ENCODE data around the gene GPR143.
"Not testable (repeated sequence)": the region's sequence is repeated elsewhere in the genome, so short reads cannot be mapped to it uniquely, and the experiment has no call there.

GPR143 gene

DNA sequence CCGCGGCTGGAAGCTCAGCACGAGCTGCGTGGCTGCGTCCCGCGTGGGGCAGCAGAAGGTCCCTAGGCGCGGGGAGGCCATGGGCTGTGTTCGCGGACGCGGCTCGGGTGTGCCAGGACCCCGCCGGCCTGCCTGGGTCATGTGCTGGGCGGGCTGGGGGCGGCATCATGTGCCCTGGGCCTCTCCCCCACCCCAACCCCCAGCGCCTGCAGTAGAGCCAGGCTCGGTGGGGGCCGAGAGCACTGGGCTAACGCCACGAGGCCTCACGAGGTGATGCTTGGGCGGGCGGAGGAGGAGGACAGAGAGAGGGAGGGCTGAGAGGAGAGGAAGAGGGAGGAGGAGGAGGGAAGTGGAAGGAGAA, at the start of gene GPR143:
Gene GPR143, minus strand, starts transcription at position 111 of the 361 bp plus-strand sequence. Its CDS starts 30 bp downstream, at position 81.
- no peak for DNase-seq

DNA sequence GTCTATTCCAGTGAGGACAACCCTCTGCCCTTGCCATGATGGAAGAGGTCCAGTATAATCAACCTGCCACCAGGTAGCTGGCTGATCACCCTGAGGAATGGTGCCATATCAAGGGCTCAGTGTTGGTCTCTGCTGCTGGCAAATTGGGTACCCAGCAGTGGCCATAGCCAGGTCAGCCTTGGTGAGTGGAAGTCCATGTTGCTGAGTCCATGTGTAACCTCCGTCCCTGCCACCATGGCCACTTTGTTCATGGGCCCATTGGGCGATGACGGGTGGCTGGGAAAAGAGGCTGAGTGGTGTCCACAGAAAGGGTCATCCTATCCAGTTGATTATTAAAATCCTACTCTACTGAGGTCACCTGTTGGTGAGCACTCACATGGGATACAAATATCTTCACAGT, 45.4 kb upstream of the GPR143 start:
- not testable (repeated sequence) for DNase-seq

DNA sequence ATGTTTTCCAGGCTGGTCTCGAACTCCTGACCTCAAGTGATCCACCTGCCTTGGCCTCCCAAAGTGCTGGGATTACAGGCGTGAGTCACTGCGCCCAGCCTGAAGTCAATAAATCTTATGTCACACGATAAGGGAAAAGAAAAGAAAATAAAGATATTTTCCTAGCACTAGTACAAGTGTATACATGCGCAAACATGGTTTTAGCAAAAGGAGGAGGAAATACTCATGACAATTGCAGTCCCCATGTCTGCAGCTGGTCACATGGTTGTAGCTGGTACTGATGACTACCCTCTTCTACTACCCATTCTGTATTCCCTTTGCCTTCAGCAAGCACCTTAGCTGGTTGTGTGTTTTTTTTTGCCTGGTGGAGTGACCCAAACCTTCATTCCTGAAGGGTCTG, 44.2 kb upstream of the GPR143 start:
- DNase-seq = not testable (repeated sequence)

DNA sequence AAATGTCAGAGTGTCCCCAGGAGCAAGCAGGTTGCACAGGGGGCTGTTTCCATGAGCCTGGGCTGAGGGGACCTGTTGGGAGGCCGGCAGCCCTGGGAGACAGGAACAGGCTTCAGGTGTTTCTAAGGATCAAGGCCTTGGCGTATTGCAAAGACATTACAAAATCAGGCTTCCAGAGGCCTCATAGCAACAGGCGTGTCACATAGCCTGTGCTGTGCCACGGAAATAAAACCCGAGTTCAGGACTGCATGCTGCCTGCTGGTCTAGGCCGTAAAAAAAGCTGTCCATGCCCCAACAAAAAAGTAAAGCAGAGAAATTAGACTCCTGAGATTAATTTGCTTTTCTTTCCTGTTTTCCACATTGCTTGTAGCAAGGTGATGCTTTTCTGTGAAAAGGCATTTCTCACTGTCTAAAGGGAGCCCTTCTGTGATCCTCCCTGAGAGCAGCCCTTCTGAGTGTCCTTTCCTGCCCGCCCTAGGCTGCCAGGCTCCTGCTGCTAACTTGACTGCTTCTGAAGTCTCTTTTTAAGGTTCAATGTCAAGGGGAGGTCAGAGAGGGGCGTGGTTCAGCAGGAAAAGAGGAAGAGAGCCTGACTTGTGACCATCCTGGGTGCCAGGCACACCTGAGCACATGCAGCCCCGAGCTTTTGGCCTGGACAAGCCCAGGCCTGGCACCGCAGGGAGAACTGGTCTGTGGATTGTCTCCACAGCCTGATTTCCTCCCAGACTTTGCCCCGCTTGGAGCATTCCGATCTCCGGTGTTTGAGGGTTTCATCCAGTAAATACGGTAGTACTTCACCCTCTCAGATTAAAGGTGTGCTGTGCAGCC, 41.9 kb upstream of the GPR143 start:
- no peak for DNase-seq

DNA sequence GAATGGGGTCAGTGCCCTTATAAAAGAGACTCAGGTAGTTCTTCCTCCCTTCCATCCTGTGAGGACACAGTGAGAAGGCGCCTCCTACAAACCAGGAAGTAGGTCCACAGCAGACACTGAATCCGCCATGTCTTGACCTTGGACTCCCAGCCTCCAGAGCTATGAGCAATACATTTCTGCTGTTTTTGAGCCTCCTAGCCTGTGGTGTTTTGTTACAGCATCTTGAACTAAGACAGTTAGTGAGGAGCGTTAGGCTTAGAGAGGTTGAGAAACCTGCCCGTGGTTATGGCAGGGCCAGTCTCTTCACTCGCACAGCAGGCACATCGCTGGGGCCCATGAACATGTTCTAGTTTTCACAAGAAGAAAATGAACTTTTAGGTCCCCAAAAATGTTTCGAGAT, 40.3 kb upstream of the GPR143 start:
- DNase-seq = no peak

DNA sequence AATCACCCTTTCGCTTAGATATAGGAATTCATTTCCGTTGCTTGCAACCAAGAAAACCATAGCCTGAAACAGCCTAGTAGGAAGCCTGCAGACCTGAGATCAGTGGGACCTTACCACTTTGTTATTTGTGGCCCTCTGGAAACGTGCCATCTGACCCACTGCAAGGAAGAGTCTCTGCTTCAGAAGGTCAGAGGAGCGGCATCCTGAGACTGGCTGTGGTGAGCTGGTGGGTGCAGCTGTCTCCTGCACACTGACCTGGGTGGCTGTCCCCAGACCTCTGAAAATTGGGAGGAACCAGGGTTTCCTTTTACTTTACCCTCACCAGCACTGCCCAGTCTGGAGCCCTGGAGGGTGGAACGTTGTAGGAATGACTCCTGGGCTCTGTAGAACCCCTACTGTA, 38.8 kb upstream of the GPR143 start:
- DNase-seq = no peak

DNA sequence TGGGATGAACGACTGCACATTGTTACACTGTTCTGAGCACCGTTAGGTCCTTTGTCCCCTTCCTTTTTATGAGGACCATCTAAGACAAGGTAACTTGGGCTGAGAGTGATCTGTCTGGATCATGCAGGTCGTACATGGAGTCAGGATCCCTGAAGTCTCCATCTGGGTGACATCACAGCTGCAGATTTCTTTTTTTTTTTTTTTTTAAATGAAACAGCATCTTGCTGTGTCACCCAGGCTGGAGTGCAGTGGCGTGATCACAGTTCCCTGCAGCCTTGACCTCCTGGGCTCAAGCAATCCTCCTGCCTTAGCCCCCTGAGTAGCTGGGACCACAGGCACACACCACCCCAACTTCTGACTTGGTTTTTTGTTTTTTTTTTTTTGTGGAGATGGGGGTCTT, 37.1 kb upstream of the GPR143 start:
- no peak for DNase-seq

DNA sequence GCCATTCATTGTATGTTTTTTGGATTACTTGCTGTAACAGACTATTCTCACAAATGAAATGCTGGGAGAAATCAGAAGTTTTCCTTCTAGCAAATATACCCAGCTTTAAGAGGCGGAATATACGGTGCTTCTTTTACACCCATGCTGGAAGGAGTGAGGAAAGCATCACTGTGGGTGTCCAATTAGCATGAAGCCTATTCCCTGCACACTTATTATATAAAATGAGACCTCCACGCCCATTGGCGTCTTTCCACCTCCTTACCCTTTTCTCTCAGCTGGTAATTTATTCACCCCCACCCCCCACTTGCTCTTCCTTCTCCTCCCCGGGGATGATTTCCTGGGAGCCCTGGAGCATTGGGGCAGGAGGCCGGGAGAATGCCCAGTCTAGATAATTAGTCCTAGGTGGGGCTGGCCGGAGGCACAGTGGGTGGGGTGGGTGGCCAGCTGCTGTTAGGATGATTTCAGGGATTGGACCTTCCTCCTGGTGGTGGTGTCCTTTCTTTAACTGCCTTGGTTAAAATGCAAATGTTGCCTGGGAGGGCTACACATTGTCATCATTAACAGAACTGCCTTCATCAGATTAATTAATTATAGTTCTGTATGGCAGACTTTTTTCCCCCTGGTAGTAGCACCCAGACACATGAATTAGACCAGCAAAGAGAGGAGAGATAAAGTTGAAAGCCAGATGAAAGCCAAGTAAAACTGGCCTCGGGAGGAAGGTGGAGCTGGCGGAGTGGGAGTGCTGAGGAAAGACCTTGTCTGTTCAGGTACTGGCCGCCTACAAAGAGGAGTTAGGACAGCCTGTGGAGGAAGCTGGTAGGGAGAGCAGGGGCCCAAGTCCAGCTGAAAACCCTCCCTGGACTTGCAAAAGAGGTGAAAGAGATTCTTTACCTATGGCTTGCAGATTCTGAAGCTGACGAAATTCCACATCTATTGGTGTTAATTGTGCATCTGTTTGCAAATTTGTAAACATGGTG, 32.0 kb upstream of the GPR143 start:
- DNase-seq = no peak

DNA sequence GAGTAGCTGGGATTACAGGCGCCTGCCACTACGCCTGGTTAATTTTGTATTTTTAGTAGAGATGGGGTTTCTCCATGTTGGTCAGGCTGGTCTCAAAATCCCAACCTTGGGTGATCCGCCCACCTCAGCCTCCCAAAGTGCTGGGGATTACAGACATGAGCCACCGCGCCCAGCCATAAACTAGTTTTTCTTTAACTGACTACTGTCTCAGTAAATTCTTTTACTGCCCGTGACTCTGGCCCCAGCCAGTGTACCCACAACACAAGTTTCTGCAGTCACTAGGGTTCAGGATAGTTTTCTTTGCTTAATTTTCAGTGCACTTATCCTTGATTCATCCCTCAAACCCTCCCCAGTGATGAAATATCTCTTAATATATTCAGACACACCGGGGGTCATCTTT, 28.8 kb upstream of the GPR143 start:
- DNase-seq = no peak

DNA sequence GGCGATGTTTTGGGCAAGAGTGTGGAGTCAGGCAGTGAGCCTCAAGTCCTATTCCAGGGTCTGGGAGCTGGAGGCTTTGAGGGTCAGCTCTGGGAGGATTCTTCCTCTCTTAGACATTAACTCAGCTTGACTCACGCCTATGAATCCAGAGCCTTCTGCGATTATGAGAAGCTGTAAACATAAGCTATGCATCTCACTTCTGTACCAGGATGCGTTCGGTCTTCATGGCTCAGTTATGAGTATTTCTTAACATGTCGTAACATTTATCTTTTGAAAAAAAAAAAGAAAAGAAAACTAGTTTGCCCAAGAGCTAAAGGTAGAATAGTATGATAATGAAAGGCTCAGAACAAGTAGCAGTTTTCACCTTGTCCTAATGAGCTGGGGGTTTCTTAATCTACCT, 25.2 kb upstream of the GPR143 start:
- no peak for DNase-seq

DNA sequence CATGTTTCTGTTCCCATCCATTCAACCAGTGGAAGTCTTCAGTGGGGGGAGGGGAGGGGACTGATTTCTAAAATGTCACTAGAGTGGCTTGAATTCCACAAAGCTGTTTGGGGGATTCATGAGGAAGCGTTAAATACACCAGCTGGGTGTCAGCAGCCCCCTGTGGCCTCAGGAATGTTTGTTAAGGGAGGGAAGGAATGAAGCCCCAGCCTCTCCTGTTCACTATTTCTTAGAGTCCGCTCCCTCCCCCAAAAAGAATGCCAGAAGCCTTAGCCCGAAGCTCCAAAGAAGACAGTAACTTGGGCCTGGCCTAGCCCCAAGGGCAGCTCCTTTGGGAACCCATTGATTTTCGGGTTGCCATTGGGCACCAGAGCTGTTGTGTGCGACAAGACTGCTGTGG, 23.9 kb upstream of the GPR143 start:
- DNase-seq = no peak

DNA sequence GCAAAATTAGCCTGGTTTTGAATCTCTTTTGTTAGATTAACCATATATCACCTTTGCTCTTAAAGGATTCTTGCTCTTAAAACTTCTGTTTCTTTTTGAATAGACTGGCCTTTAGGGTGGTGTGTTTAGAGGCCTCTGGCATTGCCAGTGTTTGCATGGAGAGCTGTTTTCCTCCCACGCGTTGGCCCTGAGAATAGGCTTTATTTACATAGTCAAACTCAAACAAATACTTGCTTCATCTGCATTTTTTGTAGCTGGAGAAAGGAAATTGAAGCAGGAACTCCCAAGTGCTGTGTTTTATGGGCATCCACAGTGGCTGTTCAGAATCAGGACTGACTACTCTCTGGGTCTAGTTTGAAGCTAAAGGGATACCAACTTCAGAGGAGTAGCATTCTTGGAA, 23.3 kb upstream of the GPR143 start:
- no peak for DNase-seq

DNA sequence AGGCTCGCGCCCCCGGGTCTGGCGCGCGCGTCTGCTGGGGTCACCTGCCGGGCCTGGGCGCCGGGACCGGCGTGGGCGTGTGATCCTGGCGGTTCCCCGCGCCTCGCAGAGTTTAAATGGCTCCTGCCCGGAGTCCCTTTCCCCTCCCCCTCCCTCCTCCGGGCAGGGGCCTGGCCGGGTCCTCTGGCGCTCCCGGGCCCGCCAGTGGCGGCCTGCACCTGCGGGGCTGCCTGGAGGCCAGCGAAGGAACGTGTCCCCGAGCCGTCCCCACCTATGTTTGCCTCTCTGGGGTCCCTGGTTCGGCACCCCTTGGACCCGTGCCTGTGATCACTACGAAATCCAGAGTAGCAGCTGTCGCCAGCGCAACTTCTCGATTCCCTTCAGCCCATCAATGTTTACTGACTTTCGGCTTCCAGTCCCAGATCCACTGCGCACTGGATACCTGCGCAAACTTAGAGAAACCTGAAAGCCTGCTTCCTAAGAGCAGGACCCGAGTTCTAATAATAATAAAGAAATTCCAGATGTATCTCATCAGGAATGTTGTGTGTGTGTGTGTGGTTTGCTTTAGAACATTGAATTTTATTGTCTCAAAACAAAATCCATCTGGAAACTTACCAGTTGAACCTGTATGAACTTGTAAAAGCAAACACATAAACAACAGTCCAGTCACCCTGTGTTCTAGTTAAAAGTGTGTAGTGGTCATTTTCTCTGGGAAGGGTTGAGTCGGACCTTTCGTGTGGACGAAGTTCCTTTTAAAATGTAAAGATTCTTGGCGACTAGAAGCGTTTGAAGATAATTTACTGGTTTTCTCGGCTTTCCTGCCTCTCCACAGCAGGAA, 21.4 kb upstream of the GPR143 start:
- no peak for DNase-seq

DNA sequence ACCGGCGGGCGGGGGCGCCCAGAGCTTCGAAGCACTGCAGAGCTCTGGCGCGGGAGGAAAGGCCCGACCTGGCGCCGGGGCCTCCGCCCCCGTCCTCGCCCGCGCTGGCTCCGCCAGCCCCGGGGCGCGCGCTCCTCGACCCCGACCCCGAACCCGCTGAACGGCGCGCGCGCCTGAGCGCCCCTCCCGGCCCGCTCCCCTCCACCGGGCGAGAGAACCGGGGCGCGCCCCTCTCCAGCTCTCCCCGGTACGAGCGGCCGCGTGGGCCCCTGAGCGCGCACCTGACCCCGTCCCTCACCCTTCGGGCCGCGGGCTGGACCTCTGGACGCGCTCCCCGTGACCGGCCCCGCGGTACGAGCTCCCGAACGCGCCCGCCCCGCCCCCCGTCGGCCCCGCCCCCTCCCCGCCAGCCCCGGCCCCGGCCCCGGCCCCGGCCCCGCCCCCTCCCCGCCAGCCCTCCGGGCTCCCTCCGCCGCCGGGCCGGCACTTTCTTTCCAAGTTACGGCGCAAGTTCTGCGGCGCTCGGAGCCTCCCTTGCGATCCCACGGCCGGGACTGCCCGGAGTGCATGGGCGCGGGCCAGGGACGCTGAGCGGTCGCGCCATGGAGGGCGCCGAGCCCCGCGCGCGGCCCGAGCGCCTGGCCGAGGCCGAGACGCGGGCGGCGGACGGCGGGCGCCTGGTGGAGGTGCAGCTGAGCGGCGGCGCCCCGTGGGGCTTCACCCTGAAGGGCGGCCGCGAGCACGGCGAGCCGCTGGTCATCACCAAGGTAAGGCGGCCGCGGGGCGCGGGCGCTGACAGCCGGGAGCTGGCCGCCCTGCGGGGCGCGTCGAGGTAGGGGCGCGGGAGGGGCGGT, 20.5 kb upstream of the GPR143 start, which contains the start of gene SHROOM2:
Gene SHROOM2, plus strand, starts transcription at position 486 of the 854 bp plus-strand sequence. Its CDS starts 117 bp downstream, at position 603.
- no peak for DNase-seq

DNA sequence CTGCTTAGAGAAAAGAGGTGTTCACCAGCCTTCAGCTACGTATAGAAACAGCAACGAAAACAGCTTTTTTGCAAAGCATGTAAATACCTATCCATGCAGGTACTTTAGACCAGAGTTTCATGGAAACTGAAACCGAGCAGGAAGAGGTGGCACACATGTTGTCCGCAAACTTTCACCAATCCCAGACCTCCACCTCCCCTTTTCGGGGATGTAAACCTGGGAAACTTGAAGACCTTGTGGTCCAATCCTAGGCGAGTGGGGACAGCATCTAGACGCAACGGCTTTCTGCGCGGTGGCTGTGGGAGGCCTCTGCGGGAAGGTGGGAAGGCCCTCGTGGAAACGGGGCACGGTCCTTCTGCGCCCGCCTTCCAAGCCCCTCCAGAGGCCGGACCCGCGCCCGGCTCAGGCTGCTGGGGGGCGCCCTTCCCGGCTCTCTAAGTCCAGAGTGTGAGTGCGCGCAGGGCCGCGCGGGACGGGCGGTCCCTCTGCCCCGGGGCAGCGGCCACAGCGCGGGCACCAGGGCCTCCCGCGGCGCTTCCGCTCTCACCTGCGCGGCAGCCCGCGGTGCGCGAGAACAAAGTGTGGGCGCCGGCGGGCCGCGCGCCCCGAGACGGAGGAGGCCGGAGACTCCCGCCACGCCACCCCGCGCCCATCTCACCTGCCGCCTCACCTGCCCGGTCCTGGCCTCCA, 19.8 kb upstream of the GPR143 start:
- DNase-seq = no peak

DNA sequence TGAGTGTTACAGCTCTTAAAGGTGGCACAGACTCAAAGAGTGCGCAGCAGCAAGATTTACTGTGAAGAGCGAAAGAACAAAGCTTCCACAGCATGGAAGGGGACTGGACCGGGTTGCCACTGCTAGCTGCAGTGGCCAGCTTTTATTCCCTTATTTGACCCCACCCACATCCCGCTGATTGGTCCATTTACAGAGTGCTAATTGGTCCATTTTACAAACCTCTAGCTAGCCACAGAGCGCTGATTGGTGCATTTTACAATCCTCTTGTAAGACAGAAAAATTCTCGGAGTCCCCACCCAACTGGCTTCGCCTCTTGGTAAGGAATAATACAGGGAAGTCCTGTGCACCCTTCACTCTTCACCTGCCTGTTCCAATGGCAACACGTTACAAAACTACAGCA, 18.7 kb upstream of the GPR143 start:
- DNase-seq = no peak

DNA sequence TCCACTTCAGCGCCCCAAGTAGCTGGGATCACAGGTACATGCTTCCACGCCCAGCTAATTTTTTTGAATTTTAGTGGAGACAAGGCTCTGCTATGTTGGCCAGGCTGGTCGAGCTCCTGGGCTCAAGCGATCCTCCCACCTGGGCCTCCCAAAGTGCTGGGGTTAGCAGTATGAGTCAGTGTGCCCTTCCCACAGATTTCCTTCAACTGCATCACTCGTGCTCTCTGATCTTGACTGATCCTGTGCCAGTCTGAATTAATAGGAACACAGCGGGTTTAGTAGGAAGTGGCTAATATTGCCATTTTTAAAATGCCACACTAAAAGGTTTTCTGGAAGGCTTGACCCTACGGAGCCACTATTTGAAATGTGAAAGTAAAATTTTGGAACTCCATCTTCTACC, 16.3 kb upstream of the GPR143 start:
- no peak for DNase-seq

DNA sequence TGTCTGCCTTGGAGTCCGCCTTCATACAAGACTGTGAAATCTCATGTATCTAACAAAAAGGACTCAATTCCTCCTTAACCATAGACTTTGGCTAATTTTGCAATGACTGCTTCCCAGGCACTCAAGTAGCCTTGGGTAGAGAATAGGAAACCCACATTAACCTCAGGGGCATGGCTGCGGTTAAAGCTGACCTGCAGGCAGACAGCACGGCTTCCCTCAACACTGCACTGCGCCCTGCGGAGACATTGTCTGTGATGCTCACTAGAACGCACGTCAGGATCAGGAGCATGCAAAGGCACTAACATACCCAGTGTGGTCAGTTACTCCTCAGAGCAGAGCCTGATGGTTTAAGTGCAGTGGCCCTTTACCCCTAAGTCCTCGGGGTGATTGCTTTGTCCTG, 10.3 kb upstream of the GPR143 start:
- no peak for DNase-seq

DNA sequence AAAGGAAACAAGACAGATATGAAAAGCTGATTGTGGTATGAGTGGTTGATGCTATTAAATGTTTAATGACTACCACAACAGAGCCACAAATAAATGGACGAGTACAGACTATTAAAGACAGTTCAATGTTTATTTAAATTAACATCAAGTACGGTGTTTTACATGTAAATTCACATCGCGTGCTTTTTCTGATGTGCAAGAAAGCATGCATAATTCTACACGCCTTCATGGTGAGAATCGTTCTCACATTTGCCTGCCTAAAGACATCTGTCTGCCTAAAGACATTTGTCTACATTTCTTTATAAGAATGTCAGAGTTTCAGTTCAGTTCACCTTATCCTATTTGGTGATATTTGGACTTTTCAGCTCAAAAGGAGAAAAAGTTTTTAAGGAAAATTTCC, 7.3 kb upstream of the GPR143 start:
- no peak for DNase-seq

DNA sequence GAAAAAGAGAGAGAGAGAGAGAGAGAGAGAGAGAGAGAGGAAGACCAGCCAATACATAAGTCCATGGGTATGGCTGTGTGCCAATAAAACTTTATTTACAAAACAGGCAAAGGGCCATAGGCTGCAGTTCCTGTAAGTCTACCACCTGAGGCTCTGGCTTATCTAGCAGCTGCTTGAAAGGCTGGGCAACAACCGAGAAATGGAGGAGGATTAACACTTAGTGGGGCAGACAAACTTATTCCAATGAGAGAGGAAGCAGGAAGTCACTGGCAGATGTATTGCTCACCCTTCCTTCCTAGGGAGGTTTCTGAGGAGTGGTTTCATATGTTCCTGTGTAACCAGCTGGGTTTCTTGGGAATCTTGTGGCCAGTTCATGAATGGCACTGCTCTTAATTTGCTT, 4.7 kb upstream of the GPR143 start:
- no peak for DNase-seq

DNA sequence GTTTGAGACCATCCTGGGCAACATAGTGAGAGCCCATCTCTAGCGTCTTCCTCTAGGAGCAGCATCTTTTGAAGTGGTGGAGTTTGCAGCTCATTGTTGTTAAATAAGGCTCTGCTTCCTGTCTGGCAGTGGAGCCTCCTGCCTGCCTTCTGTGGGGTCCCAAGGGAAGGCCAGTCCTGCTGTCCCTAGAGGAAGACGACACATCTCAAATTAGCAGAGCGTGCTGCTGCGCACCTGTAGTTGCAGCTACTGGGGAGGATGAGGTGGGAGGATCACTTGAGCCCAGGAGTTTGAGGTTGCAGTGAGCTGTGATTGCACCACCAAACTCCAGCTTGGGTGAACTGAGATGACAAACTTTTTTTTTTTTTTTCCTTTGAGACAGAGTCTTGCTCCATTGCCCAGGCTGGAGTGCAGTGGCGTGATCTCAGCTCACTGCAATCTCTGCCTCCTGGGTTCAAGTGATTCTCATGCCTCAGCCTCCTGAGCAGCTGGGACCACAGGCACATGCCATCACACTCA, 2.7 kb upstream of the GPR143 start:
- DNase-seq = not testable (repeated sequence)
